ENCODE data around the gene TYROBP. TPM values are rescaled to one million over a fixed set of nuclear protein-coding genes. Genes with fewer than 3 reads are reported as not detected.

The TYROBP gene
- total RNA-seq, 1 donor from 2014 or later = not detected

DNA sequence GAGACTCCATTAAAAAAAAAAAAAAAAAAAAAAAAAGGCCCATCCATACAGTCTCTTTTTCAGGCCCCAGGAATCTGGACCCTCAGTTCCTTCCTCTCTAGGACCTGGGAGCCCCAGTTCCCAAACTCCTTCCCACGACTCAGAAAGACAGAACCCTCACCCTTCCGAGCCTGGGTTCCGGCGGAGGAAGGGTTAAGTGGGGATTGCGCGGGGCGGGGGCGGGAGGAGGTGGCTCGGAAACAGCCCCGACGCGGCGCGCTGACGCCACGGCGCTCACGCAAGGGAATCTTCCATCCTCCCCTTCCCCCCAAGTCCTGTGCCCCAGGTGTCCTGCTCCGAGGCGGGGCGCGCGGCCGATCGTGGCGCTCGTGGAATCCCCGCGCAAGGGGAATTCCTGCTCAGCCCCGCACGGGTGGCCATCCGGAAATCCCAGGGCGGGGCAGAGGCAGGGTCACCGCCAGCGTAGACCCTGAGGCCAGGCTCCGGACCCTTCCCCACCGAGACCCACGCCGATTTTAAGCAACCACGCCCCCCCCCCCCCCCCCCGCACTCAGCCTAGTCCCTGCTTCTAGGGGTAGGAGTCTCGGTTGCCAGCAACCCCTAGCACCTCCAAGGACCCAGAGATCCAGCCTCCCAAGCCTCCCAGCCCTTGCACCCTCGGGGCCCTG lies 8.4 kb downstream of the TYROBP start:
- no peaks in the 10 kb centered on the region for H3K27me3 Mint-ChIP-seq (ENCODE audit: unreplicated experiment)
- H3K27ac Mint-ChIP-seq (ENCODE audit: unreplicated experiment) = peak overlapping the region; percentile 88

DNA sequence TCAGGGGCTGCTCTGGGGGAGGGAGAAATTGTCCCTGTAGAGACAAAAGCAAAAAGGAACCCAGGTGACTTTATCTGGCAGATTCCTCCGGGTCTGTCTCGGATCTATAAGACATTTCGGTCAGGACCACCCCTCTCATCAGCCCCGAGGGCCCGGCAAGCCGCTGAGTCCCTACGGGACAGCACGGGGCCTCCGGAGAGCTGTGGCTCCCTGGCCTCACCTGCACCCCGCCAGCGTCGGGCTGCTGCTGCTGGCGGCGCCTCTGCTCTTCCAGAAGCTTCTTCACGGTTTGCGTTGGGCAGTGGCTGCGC lies 9.6 kb downstream of the TYROBP start:
- H3K9me3 Mint-ChIP-seq (ENCODE audit: unreplicated experiment) = no peaks in the 10 kb centered on the region
- peaks cover 5% of the 10 kb centered on the region for H3K36me3 Mint-ChIP-seq (ENCODE audit: unreplicated experiment)
- peaks cover 27% of the 10 kb centered on the region for H3K4me1 Mint-ChIP-seq (ENCODE audit: unreplicated experiment)
- H3K4me3 Mint-ChIP-seq (ENCODE audit: unreplicated experiment) = peak overlapping the region; percentile 91
- no peaks in the 10 kb centered on the region for H3K27me3 Mint-ChIP-seq (ENCODE audit: unreplicated experiment)
- TF ChIP-seq, protein P1, sequence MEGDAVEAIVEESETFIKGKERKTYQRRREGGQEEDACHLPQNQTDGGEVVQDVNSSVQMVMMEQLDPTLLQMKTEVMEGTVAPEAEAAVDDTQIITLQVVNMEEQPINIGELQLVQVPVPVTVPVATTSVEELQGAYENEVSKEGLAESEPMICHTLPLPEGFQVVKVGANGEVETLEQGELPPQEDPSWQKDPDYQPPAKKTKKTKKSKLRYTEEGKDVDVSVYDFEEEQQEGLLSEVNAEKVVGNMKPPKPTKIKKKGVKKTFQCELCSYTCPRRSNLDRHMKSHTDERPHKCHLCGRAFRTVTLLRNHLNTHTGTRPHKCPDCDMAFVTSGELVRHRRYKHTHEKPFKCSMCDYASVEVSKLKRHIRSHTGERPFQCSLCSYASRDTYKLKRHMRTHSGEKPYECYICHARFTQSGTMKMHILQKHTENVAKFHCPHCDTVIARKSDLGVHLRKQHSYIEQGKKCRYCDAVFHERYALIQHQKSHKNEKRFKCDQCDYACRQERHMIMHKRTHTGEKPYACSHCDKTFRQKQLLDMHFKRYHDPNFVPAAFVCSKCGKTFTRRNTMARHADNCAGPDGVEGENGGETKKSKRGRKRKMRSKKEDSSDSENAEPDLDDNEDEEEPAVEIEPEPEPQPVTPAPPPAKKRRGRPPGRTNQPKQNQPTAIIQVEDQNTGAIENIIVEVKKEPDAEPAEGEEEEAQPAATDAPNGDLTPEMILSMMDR (IDR thresholded peaks at IDR 0.05) = no peak
- no peak for DNase-seq (ENCODE audit: extremely low spot score, unreplicated experiment)
- peak overlapping the region; percentile 83 for H3K27ac Mint-ChIP-seq (ENCODE audit: unreplicated experiment)

More for the DNA sequence above, 8.4 kb downstream of the TYROBP start:
- peaks cover 30% of the 10 kb centered on the region for H3K4me1 Mint-ChIP-seq (ENCODE audit: unreplicated experiment)
- peak; percentile 90 for DNase-seq (ENCODE audit: extremely low spot score, unreplicated experiment)
- no peaks in the 10 kb centered on the region for H3K9me3 Mint-ChIP-seq (ENCODE audit: unreplicated experiment)
- H3K4me3 Mint-ChIP-seq (ENCODE audit: unreplicated experiment) = peak overlapping the region; percentile 91
- peaks cover 5% of the 10 kb centered on the region for H3K36me3 Mint-ChIP-seq (ENCODE audit: unreplicated experiment)
- TF ChIP-seq, protein P1 (IDR thresholded peaks at IDR 0.05) = no peak

DNA sequence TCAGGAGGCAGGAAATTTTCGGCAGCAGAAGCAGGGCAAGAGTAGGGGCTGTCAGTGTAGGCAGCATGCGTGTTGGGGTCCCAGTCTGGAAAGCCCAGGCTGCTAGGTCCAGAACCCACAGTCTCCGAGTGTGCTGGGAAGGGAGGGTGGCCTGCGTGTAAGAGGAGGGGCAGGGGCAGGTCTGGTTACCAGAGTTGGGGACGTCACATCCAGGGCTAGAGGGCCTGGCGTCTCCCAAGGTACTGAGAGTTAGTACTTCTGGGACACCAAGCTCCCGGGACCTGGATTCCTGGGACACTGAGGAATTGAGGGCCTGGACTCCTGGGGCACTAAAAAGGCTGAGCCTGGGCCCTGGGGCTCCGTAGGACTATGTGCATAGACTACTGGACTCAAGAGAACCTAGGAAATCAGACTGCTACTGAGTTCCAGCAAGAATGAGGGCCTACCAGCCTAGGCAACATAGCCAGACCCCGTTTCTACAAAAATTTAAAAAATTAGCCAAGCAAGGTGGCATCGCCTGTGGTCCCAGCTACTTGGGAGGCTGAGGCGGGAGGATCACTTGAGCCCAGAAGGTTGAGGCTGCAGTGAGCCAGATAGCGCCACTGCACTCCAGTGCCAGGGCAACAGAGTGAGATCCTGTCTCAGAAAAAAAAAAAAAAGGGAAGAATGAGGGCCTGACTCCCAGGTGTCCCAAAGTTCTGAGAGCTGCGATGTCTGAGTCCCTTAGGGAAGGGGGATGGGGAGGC lies 10.2 kb downstream of the TYROBP start:
- TF ChIP-seq, protein P1 (IDR thresholded peaks at IDR 0.05) = no peak
- Mint-ChIP-seq H3K4me3 (ENCODE audit: unreplicated experiment) (peak overlapping the region; percentile 91), H3K36me3 (ENCODE audit: unreplicated experiment) (peaks cover 7% of the 10 kb centered on the region), H3K27me3 (ENCODE audit: unreplicated experiment) (no peaks in the 10 kb centered on the region), H3K4me1 (ENCODE audit: unreplicated experiment) (peaks cover 23% of the 10 kb centered on the region), H3K9me3 (ENCODE audit: unreplicated experiment) (no peaks in the 10 kb centered on the region), H3K27ac (ENCODE audit: unreplicated experiment) (peak overlapping the region; percentile 69)
- no peak for DNase-seq (ENCODE audit: extremely low spot score, unreplicated experiment)

DNA sequence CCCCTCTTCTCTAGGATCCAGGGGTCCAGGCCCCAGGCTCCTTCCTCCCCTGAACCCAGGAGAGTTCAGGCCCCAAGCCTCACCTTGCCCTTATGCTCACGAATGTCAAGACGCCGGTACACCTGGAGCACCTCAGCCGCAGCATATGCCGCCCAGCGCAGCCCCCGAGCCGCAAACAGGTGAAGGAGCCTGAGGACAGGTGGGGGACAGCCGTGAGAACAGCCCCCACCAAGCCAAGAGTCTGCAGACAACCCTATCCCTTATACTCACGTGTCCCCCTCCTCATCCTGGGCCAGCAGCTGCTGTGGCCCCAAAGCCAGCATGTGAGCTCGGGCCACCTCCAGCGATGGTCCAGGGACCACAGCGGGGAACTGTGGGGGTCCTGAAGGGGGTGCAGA lies 11.5 kb downstream of the TYROBP start:
- no peak overlapping the region for H3K27ac Mint-ChIP-seq (ENCODE audit: unreplicated experiment)
- no peak overlapping the region for H3K4me3 Mint-ChIP-seq (ENCODE audit: unreplicated experiment)
- DNase-seq (ENCODE audit: extremely low spot score, unreplicated experiment) = no peak
- no peaks in the 10 kb centered on the region for H3K27me3 Mint-ChIP-seq (ENCODE audit: unreplicated experiment)
- H3K36me3 Mint-ChIP-seq (ENCODE audit: unreplicated experiment) = peaks cover 12% of the 10 kb centered on the region
- TF ChIP-seq, protein P1 (IDR thresholded peaks at IDR 0.05) = no peak
- no peaks in the 10 kb centered on the region for H3K9me3 Mint-ChIP-seq (ENCODE audit: unreplicated experiment)
- H3K4me1 Mint-ChIP-seq (ENCODE audit: unreplicated experiment) = peaks cover 17% of the 10 kb centered on the region

DNA sequence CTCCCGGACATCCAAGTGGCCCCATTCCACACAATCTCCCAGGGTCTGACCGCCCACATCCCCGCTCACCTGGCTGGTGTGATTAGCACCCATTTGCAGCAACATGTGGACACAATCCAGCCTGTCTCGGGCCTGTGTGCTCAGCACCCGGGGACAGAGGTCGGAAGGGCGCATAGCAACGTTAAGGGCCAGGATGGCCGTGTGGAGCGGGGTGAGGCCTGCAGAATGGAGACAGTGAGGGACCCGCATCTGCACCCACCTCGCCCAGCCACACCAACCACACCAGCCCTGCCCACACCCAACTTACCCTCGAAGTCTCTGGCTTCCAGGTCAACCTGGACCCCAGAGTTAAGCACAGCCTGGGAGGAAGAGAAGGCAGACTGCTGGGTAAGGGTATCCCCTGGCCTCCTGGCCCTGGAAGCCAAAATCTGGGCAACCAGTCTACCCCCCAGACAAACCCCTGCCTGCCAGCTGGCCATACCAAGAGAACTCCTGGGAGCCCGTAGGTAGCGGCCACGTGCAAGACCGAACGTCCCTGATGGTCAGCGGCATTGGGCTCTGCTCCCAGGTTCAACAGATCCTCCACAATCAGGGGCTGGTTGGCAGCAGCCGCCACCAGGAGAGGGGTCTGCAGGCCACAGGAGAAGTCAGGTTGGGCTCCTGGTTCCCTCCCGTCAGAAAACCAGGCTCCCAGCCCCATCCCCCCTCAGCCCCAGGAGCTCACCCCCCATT lies 12.0 kb downstream of the TYROBP start:
- DNase-seq (ENCODE audit: extremely low spot score, unreplicated experiment) = no peak
- no peak overlapping the region for H3K4me3 Mint-ChIP-seq (ENCODE audit: unreplicated experiment)
- TF ChIP-seq, protein P1 (IDR thresholded peaks at IDR 0.05) = no peak
- H3K27ac Mint-ChIP-seq (ENCODE audit: unreplicated experiment) = no peak overlapping the region
- H3K36me3 Mint-ChIP-seq (ENCODE audit: unreplicated experiment) = peaks cover 12% of the 10 kb centered on the region
- peaks cover 14% of the 10 kb centered on the region for H3K4me1 Mint-ChIP-seq (ENCODE audit: unreplicated experiment)
- H3K9me3 Mint-ChIP-seq (ENCODE audit: unreplicated experiment) = no peaks in the 10 kb centered on the region
- H3K27me3 Mint-ChIP-seq (ENCODE audit: unreplicated experiment) = no peaks in the 10 kb centered on the region

Data from osteocyte (in vitro differentiated cells).